ENCODE results near the gene HAUS1. TPM values are rescaled to one million over a fixed set of nuclear protein-coding genes. Genes with fewer than 3 reads are reported as not detected.

HAUS1 gene
- total RNA-seq, 1 donor from 2014 or later, result 141 TPM

DNA sequence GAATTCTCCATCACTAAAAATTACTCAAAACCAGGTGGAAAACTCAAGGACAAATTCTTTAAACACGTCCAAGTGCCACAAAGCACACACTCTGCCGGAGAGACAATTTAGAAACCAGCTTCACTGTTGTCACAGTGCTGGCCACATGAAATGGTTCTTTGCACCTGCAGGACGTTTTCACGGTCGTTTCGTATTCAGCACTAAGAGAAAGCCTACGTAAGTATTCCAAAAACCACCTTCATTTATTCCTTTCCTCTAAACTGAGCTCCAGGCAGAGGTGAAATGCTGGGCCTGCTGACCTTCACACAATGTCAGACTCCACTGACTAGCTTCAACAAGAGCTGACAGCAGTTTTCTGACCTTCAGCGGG lies 6.8 kb upstream of the HAUS1 start:
- H3K9me3 ChIP-seq (ENCODE audit: low read depth), result no peaks in the 10 kb centered on the region
- H3K79me2 ChIP-seq (ENCODE audit: low read depth), result peaks cover 57% of the 10 kb centered on the region
- H3K36me3 ChIP-seq, result peaks cover 11% of the 10 kb centered on the region
- peaks cover 10% of the 10 kb centered on the region for H3K36me3 Mint-ChIP-seq
- H3K27ac ChIP-seq, result peak overlapping the region; percentile 77
- H3K27ac Mint-ChIP-seq, result peak overlapping the region; percentile 96
- peaks cover 20% of the 10 kb centered on the region for H3K4me1 Mint-ChIP-seq
- peaks cover 42% of the 10 kb centered on the region for H4K20me1 ChIP-seq (ENCODE audit: low read depth)
- peaks cover 4% of the 10 kb centered on the region for H3K27me3 Mint-ChIP-seq (ENCODE audit: insufficient read depth, low read depth)
- peaks cover 8% of the 10 kb centered on the region for H3K4me1 ChIP-seq
- peak overlapping the region; percentile 82 for H3K4me3 ChIP-seq
- H3K4me2 ChIP-seq, result peak overlapping the region; percentile 96
- TF ChIP-seq, protein P1, sequence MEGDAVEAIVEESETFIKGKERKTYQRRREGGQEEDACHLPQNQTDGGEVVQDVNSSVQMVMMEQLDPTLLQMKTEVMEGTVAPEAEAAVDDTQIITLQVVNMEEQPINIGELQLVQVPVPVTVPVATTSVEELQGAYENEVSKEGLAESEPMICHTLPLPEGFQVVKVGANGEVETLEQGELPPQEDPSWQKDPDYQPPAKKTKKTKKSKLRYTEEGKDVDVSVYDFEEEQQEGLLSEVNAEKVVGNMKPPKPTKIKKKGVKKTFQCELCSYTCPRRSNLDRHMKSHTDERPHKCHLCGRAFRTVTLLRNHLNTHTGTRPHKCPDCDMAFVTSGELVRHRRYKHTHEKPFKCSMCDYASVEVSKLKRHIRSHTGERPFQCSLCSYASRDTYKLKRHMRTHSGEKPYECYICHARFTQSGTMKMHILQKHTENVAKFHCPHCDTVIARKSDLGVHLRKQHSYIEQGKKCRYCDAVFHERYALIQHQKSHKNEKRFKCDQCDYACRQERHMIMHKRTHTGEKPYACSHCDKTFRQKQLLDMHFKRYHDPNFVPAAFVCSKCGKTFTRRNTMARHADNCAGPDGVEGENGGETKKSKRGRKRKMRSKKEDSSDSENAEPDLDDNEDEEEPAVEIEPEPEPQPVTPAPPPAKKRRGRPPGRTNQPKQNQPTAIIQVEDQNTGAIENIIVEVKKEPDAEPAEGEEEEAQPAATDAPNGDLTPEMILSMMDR (IDR thresholded peaks at IDR 0.05), result no peak
- TF ChIP-seq EZH2 (IDR thresholded peaks at IDR 0.05) (no peak), EZH2phosphoT487 (IDR thresholded peaks at IDR 0.05) (no peak)
- H3F3A ChIP-seq (ENCODE audit: low read depth), result peaks cover 12% of the 10 kb centered on the region
- H3K9me3 Mint-ChIP-seq, result no peaks in the 10 kb centered on the region
- peak overlapping the region; percentile 98 for H3K4me3 Mint-ChIP-seq
- H2AFZ ChIP-seq (replicated peaks), result no peak overlapping the region
- peak overlapping the region; percentile 75 for H3K9ac ChIP-seq
- DNase-seq (ENCODE audit: low spot score), result no peak
- no peaks in the 10 kb centered on the region for H3K27me3 ChIP-seq

GRCh38 chr18:46097801-46098615 lies 6.2 kb upstream of the HAUS1 start, which contains the start of gene ATP5F1A:
Gene ATP5F1A (minus strand): TSS chr18:46098296. CDS start chr18:46098231, 65 bp downstream.
- Mint-ChIP-seq H3K36me3 (peaks cover 9% of the 10 kb centered on the region), H3K27me3 (ENCODE audit: insufficient read depth, low read depth) (peaks cover 4% of the 10 kb centered on the region), H3K4me3 (peak within 1 kb of the TSS; percentile 98), H3K9me3 (no peaks in the 10 kb centered on the region), H3K27ac (peak within 1 kb of the TSS; percentile 99), H3K4me1 (peaks cover 20% of the 10 kb centered on the region)
- peaks cover 51% of the 10 kb centered on the region for H3K79me2 ChIP-seq (ENCODE audit: low read depth)
- peak; percentile 89 for DNase-seq (ENCODE audit: low spot score)
- peak within 1 kb of the TSS; percentile 77 for H3K27ac ChIP-seq
- peak within 1 kb of the TSS; percentile 89 for H2AFZ ChIP-seq (replicated peaks)
- H3F3A ChIP-seq (ENCODE audit: low read depth), result peaks cover 12% of the 10 kb centered on the region
- peaks cover 11% of the 10 kb centered on the region for H3K36me3 ChIP-seq
- H3K4me3 ChIP-seq, result peak within 1 kb of the TSS; percentile 82
- peaks cover 37% of the 10 kb centered on the region for H4K20me1 ChIP-seq (ENCODE audit: low read depth)
- peak within 1 kb of the TSS; percentile 96 for H3K4me2 ChIP-seq
- H3K9me3 ChIP-seq (ENCODE audit: low read depth), result no peaks in the 10 kb centered on the region
- H3K4me1 ChIP-seq, result peaks cover 8% of the 10 kb centered on the region
- TF ChIP-seq, protein P1 (IDR thresholded peaks at IDR 0.05), result peak; percentile 4
- no peak for TF ChIP-seq EZH2 (IDR thresholded peaks at IDR 0.05)
- TF ChIP-seq EZH2phosphoT487 (IDR thresholded peaks at IDR 0.05), result peak; percentile 23
- H3K27me3 ChIP-seq, result no peaks in the 10 kb centered on the region
- H3K9ac ChIP-seq, result peak within 1 kb of the TSS; percentile 75

GRCh38 chr18:46098616-46098933 lies 5.6 kb upstream of the HAUS1 start:
- Histone ChIP-seq H3K4me1 (peaks cover 8% of the 10 kb centered on the region), H3K4me2 (peak overlapping the region; percentile 96), H4K20me1 (ENCODE audit: low read depth) (peaks cover 33% of the 10 kb centered on the region), H3K27ac (no peak overlapping the region), H3K36me3 (peaks cover 11% of the 10 kb centered on the region), H2AFZ (replicated peaks) (peak overlapping the region; percentile 89), H3K9ac (no peak overlapping the region), H3K27me3 (no peaks in the 10 kb centered on the region), H3K9me3 (ENCODE audit: low read depth) (no peaks in the 10 kb centered on the region), H3K79me2 (ENCODE audit: low read depth) (peaks cover 45% of the 10 kb centered on the region), H3F3A (ENCODE audit: low read depth) (peaks cover 12% of the 10 kb centered on the region), H3K4me3 (peak overlapping the region; percentile 82)
- H3K27ac Mint-ChIP-seq, result peak overlapping the region; percentile 99
- peaks cover 9% of the 10 kb centered on the region for H3K36me3 Mint-ChIP-seq
- no peak for DNase-seq (ENCODE audit: low spot score)
- H3K27me3 Mint-ChIP-seq (ENCODE audit: insufficient read depth, low read depth), result peaks cover 4% of the 10 kb centered on the region
- no peak for TF ChIP-seq EZH2phosphoT487 (IDR thresholded peaks at IDR 0.05)
- no peak for TF ChIP-seq EZH2 (IDR thresholded peaks at IDR 0.05)
- TF ChIP-seq, protein P1 (IDR thresholded peaks at IDR 0.05), result no peak
- no peaks in the 10 kb centered on the region for H3K9me3 Mint-ChIP-seq
- peak overlapping the region; percentile 98 for H3K4me3 Mint-ChIP-seq
- peaks cover 20% of the 10 kb centered on the region for H3K4me1 Mint-ChIP-seq
